NCI-H1048 (cell line): ENCODE data around the gene NACC2.

ENCODE experiments used
- DNase-seq: peaks from one replicate; lab custom pipeline; 2025; lab: John Stamatoyannopoulos, UW

NACC2 gene, protein sequence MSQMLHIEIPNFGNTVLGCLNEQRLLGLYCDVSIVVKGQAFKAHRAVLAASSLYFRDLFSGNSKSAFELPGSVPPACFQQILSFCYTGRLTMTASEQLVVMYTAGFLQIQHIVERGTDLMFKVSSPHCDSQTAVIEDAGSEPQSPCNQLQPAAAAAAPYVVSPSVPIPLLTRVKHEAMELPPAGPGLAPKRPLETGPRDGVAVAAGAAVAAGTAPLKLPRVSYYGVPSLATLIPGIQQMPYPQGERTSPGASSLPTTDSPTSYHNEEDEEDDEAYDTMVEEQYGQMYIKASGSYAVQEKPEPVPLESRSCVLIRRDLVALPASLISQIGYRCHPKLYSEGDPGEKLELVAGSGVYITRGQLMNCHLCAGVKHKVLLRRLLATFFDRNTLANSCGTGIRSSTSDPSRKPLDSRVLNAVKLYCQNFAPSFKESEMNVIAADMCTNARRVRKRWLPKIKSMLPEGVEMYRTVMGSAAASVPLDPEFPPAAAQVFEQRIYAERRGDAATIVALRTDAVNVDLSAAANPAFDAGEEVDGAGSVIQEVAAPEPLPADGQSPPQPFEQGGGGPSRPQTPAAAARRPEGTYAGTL

DNA sequence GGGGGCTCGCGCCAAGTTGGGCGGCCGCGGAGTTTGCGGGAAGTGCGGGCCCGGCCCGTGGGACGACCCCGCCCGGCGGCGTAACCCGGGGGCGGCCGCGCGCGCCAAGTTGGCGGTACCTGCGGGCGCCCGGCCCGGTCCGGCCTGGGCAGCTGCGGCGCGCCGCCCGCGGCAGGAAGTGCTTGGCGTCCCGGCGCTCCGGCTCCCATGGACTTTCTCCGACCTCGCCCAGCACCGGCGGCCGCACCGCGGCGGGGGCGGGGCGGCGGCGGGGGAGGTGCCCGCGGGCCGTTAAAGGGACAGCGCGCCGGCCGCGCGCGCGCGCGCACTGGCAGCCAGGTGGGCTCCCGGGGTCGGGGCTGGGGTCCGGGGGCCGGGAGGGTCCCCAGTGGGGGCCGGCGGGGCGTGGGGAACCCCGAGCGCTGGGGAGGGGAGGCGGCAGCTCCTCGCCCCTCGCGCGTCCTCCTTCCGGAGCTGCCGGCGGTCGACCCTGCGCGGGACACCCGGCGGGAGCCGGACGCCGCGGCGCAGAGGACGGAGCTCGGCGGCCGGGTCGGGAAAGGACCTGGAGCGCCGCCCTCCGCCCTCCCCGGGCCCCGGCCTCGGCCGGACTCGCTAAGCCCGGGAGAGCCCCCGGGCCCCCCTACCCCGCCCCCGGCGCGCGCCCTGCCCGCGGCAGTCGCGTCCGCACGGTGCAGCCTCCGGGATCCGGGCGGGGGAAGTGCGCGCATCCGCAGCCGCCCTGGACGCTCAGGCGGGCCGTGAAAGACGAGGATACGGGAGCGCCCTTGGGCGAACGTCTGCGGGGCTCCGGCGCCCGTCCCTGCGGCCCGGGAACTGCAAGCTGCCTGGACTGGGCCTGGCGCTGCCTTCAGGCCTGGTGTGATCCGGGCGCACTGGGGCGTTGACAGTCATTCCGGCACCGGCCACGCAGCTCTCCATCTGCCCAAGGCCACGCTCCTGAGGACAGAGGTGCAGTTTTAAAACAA lies at the start of gene NACC2:
Gene NACC2, minus strand, starts transcription at position 220 of the 989 bp plus-strand sequence. CDS start 44,768 bp downstream, outside the sequence.
- no peak for DNase-seq

DNA sequence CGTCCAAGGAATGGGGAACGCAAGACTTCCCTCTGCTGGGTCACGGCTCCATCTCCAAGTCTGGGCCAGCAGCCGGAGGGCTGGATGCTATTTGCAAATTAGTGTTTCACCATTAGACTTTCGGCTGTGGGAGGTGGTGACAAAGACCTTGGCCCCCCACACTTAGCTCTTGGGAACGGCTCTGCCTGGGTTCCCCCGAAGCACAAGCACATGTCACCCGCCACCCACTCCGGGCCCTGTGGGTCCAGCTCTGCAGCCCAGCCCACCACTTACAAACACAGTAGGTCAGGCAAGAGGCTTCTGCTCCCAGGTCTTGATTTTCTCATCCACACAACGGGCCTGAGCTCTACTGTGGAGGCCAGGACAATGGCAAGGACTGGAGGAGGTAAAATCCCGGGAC lies 49.4 kb upstream of the NACC2 start:
- no peak for DNase-seq

DNA sequence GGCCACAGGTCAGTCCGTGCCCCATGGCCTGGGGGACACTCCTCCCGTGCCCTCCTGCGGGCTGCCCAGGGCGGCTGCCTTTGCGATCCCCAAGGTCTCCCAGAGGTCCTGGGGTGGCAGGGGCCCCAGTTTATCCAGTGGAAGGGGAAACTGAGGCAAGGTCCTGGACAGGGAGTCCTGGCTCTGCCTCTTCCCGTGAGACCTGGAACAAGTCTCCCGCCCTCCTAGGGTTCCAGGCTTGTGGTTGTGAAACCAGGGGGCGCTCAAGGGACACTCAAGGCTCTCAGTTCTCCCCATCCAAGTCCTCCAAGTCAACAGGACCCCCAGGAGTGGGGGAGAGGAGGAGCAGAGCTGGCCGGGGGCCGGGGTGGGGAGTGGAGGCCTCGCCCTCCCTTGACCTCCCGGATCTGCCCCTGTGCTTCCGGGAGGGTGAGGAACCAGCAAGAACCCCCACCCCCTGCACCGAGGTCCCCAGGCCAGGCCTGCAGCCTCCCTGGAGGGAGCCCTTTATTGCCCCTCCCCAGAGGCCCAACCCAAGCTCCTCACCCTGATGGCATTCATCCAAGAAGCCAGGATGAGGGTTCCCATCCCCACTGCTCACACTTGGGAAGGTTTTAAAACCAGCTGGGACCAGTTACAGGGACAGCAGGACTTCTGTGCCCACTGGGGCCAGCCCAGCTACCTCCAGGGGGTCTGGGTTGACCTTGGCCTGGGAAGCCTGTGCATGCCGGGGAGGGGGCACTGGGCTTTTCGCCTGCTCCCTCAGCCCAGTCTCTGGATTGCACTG lies 48.3 kb upstream of the NACC2 start:
- no peak for DNase-seq

DNA sequence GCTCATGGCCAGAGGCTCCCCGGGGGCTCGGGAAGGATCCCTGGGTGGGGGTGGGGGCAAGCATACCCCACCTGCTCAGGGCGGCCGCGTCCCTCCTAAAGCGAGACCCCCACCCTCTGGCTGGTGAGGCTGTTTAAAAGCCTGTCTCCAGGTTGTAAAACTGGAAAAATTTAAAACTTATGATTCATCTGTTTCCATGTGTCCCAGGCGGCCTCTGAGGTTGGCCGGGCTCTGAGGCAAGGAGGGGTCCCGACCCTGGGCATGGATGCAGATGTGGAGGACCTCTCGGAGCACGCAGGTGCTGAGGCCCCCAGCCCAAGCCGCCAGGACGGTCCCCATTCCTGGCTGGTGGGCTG lies 47.7 kb upstream of the NACC2 start:
- DNase-seq: no peak

DNA sequence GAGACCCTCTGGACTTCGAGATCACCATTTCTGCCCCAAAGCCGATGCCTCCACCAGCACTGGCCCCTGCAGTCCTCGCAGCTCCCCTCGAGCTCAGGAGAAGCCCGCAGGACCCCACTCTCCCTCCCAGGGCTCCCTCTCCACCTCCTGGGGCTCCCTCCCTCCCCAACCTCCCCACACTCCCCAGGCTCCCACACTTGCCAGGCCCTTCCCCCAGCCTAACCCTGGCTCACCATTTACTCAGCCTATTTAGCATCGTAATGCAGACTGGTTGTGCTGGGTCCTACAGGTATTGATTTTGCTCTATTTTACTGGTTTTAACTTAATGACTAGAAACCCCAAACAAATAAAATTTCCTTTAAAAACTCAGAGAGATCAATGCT lies 47.3 kb upstream of the NACC2 start:
- no peak for DNase-seq

DNA sequence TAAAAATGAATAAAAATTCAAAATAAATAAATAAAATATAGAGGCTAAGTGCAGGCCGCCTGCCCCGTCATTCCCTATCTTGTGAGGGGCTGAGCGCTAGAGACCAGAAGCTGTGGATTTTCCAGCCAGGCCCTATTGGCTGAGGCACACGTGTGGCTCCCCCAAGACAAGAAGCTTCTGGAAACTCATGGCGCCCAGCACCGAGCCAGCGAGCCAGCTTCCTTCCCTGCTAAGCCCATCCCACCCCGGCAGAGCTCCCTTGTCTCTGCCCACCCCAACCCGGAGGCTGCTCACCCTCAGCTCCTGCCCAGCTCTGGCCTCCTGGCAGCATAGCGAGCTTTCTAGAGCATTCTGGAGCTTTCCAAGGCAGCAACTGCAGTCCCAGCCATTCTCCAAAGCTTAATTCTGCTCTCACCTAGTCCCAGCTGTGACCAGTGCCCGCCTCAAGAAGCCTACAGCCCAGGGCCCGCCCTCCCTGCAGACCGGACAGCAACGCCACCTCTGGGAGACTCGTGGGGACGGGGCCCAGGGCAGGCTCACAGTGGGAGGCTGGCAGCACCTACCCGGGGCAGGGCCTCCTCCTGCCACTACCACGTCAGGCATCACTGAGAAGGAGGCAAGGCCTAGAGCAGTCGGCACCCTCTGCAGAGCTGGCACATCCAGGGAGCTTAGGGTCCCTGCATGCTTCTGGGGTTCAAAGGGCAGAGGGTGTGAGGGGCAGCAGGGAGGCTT lies 46.8 kb upstream of the NACC2 start:
- no peak for DNase-seq

DNA sequence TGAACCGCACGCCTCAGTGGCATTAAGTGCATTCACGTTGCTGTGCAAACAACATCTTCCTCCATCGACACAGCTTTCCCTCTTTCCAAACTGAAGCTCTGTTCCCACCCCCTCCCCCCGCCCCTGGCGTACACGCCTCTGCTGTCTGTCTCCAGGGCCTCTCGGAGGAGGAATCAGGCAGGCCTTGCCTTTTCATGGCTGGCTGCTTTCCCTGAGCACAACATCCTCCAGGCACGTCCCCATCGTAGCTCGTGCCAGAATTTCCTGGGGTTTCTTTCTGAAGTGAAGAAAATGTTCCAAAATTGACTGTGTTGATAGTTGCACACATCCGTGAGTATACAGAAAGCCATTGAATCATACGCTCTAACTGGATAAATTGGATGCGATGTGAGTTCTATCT lies 45.9 kb upstream of the NACC2 start:
- no peak for DNase-seq

DNA sequence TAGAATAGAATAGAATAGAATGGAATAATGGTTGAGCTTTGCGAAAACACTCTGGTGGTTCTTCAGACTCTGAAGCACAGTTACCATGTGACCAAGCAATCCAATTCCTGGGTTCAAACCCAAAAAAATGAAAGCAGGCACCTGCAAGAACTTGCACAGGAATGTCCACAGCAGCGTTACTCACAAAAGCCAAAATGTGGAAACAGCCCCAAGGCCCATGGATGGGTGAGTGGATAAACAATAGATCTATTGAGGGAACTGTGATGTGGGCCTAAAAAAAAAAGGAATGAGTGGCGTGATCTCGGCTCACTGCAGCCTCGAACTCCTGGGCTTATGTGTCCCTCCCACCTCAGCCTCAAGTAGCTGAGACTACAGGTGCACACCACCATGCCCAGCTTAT lies 45.0 kb upstream of the NACC2 start:
- no peak for DNase-seq

DNA sequence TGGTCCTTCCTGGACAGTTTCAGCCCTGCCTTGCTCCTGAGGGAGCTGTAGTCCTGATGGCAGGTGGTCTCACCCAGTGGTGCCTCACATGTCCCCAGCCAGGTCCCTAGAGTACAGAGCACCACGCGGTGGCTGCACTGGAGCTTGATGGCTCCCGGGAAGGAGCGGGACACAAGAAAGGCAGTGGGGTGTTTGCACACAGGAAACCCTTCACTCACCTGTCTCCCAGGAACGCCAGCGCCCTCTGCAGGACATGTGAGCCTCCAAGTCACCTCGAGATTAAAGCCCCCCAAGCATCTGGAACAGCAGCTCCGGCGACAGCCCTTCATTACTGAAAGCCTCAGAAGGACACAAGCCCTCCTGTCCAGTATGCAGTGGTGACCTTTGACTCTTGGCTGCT lies 43.5 kb upstream of the NACC2 start:
- no peak for DNase-seq

DNA sequence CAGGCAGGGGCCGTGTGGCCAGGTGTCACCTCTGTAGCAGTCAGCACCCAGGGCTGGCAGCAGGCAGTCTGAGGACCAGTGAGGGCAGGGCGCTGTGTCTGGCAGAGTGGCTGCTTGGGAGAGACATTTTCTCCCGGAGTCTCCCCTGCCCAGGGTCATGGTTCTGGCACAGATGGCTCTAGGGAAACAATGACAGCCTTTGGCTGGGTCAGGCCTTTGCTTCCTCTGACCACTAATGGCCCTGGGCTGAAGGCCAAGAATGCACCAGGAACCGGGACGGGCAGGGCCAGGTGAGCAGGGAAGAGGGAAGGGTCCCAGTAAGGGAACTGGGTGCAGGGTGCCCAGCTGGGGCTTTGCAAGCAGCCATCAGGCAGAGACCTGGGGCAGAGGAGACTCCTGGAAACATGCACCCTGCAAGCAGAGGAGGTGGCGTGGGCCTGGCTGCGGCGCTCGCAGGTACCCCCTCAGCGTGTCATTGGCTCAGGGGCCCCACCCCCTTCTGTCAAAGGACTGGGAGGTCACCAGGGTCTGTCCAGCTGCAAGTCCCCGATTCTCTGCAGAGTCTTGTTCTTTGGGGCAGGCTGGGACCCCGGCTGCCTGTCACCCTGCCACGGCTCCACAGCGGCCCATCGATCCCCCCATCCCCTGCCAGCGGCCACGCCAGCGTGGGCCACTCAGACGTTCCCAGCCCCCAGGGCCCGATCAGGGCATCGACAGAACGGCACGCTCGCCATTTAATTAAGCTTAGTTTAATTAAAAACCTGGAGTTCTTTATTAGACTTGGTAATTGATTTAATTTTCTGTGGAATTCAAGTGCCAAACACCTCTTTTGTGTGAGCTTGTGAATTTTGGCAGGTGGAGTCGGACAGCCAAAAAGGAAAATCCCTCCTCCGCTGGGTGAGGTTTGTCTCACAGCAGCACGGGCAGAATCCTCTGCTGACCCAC lies 42.5 kb upstream of the NACC2 start:
- DNase-seq: no peak

DNA sequence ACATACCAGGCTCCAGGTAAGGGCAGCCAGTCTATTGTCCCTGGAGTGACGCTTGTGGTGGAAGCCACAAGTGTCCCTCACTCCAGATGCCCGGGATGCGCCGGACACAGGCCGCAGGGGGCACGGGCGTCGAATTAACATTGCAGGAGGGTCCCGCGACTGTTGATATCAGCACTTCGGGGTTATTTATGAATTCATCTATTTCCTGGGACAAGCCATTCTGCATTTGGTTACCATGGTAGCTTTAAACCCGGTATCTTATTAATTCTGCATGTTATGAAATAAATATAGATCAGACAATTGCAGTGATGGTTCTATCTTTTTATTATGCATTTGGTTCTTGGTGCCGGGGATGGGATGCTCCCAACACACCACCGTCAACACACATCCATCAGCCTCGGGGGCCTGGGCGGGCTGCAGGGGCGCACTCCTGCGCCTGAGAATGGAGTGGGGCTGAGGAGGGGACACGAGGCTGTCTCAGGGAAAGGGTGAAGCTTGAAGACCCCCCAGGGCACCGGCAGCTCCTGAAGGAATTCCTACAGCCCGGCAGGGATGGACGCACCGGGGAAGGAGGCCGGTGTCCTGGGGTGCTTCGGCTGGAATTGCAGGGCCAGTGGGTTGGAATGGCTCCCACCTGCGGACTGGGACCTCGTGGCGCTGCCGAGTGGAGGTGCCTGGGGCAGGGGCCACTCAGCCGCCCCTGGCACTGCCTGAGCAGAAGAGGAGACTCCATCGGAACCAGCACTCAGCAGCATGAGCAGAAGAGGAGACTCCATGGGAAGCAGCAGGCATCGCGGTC lies 41.2 kb upstream of the NACC2 start:
- DNase-seq: no peak

DNA sequence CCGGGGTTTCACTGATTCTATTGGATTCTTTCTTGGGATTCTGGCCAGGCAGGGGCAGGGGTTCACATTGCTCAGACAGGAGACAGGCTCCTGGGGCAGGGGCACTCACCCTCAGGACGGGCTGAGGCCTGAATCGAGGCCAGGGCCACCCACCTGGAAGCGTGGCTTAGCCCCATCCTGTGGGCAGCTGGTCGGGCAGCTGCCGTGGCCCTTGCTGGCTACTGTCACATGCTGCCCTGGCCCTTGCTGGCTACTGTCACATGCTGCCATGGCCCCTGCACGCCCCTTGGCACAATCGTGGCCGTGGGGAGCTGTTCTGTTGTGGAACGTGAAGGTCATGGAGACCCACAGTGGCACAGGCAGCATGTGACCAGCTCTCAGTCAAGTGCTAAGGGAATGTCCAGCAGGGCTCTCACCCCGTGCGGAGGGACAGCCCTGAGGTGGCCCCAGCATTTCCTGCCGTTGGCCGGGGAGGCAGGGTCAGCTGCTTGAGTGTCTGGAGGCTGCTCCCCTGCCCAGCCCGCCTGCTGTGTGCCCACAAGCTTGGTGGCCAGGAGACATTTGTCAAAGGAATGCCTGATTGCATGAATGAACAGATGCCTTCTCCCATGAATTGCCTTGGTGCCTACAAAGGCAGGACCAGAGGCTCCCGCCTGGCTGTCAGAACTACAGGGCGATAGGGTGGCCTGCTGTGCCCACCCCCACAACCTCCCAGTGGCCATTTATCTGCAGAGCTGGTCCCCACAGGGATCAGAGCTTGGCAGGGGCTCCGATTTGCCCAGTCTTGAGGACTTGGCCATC lies 40.4 kb upstream of the NACC2 start:
- no peak for DNase-seq

DNA sequence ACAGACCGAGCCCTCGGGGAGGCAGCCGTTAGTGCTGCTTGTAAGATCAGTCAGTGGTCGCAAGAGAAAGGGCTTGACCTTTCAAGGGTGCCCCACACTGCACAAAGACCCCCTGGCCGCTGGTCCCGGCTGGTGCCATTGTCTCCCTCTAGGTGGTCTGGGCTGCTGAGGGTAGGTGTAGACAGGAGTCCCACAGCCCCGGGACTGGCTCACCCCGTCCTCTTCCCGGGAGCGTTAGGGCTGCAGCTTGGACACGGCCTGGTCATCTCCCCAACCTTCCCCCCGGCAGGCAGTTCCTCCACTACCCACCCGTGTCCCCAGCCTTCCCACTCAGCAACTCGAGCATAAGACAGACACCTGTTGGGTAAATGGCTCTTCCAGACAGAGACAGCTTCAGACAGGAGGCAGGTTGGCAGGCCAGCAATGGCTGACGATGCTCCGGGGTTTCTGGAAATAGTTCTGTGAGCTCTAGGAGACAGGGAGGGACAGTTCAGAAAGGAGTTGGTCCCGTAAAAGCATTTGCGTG lies 38.9 kb upstream of the NACC2 start:
- DNase-seq: no peak

DNA sequence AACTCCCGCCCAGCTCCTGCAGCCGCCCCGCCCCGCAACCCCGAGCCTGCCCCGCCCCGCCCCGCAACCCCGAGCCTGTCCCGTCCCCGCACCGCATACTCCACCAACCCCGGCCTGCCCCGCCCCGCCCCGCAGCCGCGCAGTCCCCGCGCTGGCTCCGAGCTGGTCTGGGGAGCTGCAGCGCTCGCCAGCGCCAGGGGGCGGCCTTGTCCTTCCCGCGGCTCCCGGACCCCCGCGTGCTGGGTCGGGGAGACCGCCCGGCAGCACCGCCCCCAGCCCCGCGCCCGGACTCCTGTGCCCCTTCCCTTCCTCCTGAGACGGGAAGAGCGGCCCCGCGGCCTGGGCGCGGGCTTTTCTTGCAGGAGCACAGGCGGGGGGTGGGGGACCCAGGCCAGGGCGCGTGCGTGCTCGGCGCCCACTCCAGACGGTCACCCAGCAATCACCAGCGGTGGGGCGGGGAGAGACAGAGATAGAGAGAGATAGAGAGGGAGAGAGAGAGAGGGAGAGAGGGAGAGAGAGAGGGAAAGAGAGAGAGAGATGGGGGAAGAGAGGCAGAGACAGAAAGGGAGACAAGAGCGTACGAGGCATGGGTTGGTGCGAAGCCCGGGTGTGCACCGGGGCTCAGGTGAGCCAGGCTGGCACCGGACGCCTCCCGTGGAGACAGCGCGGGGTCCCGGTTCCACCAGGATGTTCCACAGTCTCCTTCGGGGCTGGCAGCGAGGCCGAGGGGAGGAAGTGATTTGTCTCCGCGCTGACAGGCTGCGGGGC lies 38.3 kb upstream of the NACC2 start:
- DNase-seq: no peak

DNA sequence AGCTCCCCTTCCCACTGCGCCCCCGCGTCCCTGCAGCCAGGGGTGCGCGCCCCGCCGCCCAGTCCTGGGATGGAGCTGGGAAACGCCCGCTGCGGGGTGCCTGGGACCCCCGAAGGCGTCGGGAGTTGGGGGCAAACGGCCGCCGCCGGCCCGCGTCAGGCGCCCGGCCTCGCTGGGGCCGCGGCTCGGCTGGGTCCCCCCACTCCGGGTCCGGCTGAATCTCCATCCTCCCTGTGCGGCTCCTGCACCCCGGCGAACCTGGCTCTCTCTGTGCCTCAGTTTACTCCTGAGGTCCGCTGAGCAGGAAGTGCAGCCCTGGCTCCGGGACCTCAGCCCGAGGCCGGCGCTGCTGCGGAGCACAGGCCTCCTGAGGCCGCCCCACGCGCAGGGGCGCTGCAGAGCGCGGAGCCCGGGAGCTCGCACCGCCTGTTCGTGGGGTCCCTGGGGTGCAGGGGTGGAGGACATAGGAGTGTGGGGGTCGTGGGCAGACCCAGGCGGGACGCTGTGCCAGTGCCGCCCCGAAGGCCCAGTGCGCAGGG lies 37.5 kb upstream of the NACC2 start:
- DNase-seq: no peak

DNA sequence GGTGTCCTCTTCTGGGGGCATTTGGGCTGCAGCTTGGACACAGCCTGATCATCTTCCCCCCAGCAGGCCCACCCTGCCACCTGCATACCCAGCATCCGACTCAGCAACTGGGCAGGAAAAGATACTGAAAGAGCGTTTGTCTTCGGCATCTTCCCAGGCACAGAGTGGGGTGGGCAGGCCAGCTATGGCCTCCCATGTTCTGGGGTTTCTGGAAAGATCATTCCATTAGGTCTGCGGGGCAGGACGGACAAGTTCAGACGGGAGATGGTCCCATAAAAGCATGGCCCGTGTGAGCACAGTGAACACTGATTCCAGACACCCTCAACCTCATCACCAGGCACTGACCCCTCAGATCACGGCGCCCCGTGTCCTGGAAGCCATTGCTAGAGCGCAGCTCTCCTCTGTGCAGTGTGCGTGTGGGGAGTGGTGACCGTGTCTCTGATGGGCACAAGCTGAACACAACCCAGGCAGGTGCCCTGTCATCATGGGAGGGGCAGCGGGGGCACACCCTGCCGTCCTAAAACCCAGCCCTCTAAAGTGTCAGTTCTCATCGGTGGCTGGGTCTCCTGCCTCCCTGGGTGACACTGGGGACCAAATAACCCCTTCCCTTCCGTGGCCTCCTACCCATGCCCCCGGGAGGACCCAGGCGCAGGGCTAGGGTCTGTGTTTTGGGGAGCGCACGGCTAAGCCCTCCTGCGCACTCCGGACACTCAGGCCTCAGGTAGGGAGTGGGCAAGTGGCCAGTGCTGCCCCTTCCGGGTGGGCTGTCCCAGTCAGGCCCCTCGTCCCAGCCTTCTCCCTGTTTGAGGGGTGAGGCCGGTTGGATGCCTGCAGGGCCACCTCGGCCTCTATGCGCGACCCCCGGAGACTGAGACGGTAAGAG lies 36.8 kb upstream of the NACC2 start:
- DNase-seq: no peak
